SKM-1 treated with dmso at 0.1 percent for 144 hours (cell line): ENCODE measurements around the gene RABGAP1L.
"Not testable (repeated sequence)": the region's sequence is repeated elsewhere in the genome, so short reads cannot be mapped to it uniquely, and the experiment has no call there.

Experiments
- DNase-seq: peaks from one replicate; lab custom pipeline; 2025; ENCODE audit not compliant: unreplicated experiment; lab: John Stamatoyannopoulos, UW

RABGAP1L gene

DNA sequence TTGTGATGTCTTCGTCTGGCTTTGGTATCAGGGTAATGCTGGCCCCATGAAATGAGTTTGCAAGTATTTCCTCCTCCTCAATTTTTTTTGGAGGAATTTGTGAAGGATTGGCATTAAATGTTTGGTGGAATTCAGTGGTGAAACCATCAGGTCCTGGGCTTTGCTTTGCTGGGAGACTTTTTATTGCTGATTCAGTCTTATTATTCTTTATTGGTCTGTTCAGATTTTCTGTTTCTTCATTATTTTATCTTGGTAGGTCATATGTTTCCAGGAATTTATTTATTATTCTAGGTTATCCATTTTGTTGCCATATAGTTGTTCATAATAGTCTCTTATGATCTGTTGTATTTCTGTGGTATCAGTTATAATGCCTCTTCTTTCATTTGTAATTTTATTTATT, 126.7 kb downstream of the RABGAP1L start:
- DNase-seq = no peak

DNA sequence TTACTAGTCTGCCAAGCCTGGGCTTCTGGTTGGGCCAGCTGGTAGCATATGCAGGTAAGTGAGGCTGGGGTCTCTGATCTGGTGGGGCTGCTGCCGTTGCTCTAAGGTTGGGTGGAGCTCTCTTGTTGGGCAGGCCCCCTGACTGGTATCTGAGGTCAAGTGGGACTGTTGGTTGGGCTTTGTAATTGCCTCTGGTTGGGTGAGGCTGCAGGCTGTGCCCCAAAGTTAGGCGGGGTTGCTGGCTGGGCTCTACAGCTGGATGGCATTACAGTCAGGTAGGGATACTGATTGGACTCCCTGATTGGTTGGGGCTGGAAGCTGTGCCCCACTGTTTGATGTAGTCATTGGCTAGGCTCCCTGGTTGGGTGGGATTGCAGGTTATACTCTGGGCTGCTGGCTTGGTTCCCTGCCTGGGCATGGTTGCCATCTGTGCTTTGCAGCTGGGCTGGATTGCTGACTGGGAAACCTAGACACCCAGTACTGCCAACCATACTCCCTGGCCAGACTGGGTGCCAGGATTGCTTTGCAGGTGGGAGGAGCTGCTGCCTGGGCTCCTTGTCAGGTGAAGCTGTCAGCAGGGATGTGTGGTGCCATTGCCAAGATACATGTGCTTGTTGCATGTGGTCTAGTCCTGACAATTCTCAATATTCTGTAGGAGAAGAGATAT, 130.5 kb downstream of the RABGAP1L start:
- DNase-seq = no peak

GRCh38 chr1:174291059-174291458, 131.7 kb downstream of the RABGAP1L start:
- DNase-seq = no peak

- no peak for DNase-seq
Observed at GRCh38 chr1:174296309-174296708, 137.0 kb downstream of the RABGAP1L start.

DNA sequence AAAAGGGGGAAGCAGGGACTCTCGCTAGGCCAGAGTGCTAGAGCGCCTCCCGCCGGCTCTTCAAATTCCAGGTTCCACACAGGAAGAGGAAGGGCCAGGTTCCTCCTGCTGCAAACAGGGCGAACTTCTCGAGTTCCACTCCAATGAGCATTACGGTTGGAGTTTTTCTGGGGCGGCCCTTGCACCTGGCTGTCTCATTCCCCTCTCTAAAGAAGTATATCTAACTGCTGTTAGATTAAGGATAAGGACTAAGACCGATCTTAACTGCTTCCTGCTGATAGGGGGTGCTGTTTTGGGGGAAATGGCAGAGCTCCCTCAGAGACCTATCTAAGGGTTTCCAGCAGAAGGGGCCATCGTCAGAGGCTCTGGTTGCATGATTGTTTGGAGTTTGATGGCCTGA, 138.0 kb downstream of the RABGAP1L start:
- no peak for DNase-seq

DNA sequence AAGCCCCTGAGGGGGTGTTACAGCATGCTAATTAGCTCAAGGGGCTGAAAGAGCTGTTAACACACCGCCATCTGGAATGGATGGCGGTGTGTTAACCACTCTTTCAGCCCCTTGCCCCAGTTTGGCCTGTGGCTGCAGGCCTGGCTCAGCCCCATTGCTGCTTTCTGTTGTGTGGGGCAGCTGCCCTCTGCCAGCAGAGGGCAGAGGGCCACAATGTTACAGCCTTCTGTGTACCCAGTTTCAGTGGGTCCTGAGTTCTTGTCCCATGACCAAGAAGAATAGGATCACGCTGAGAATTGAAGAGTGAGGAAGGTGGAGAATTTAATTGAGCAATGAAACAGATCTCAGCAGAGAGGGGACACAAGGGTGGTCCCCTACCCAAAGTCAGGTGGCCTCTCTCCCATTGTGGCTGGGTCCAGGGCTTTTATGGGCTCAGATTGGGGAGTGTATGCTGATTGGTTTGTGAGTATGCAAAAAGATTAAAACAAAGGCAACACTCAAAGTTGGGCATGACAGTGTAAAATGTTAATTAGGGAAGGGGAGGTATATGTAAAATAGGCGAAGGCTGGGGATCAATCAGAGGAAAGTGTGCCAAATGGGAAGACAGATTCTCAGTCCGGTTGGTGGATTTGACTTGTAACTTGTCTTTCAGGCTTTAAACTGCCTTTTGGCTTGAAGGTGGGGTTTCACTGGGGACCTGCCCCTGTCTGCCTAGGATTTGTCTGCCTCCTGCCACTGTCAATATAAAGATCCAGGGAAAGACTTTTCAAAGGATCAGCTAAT, 142.2 kb downstream of the RABGAP1L start:
- DNase-seq = no peak

GRCh38 chr1:174308604-174309003, 149.3 kb downstream of the RABGAP1L start:
- no peak for DNase-seq

DNA sequence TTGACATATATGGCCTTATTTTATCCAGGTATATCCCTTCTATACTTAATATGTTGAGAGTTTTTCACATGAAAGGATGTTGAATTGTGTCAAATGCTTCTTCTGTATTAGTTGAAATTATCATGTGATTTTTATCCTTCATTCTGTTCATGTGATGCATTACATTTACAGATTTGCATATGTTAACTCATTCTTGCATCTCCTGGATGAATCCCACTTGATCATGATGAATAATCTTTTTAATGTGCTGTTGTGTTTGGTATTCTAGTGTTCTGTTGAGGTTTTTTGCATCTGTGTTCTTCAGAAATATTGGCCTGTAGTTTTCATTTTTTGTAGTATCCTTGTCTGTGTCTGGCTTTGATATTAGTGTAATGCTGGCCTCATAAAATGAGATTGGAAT, 150.2 kb downstream of the RABGAP1L start:
- DNase-seq = no peak

DNA sequence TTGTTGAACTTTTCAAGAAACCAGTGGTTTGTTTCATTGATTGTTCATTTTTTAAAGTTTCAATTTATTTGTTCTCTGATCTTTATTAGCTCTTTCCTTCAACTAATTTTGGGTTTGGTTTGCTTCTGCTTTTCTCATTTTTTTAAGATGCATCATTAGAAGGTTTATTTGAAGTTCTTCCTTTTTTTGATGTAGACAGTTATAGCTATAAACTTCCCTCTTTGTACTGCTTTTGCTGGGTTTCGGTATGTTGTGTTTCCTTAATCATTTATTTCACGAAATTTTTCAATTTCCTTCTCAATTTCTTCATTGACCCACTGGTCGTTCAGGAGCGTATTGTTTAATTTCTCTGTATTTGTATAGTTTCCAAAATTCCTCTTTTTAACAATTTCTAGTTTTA, 155.1 kb downstream of the RABGAP1L start:
- DNase-seq = no peak

GRCh38 chr1:174315239-174315638, 155.9 kb downstream of the RABGAP1L start:
- DNase-seq = no peak

- not testable (repeated sequence) for DNase-seq
Observed at GRCh38 chr1:174320897-174321296, 161.6 kb downstream of the RABGAP1L start.

- DNase-seq = no peak
Observed at GRCh38 chr1:174322202-174322862, 163.0 kb downstream of the RABGAP1L start.

GRCh38 chr1:174324493-174324892, 165.2 kb downstream of the RABGAP1L start:
- no peak for DNase-seq

DNA sequence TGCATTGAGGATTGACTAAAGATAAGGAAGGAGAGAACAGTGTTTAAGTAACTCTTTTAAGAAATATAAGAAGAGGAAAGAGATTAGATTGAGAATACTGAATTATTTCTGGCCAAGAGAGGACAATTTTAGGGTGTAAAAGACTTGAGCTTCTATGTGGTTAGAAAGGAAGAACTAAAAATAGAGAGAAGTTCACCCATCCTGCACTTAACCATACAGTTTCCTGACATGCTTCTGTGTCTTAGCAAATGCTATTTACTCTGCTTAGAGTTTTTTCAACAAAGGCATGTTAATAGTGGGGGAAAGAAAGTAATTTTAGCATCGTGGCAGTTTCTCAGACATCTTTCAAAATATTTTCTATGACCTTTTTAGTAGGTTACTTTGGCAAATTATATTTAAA, 165.6 kb downstream of the RABGAP1L start:
- DNase-seq = no peak

DNA sequence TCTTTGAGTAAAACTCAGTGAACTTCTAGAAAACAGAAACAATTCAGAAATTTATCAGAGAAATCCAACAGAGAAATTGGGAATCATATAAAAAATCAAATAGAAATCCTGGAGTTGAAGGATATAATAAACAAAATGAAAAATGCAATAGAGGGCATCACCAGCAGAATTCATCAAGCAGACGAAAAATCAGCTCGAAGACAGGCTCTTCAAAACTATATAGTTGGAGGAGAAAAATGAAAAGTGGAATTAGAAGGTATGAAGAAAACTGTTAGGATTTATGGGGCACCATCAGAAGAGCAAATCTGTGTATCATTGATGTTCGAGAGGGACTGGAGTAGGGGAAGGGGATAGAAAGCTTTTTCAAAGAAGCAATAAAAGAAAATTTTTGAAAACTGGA, 167.0 kb downstream of the RABGAP1L start:
- no peak for DNase-seq

GRCh38 chr1:174333437-174333836, 174.1 kb downstream of the RABGAP1L start:
- no peak for DNase-seq

- no peak for DNase-seq
Observed at GRCh38 chr1:174337000-174337681, 177.8 kb downstream of the RABGAP1L start.

GRCh38 chr1:174340404-174340803, 181.1 kb downstream of the RABGAP1L start:
- DNase-seq = not testable (repeated sequence)

DNA sequence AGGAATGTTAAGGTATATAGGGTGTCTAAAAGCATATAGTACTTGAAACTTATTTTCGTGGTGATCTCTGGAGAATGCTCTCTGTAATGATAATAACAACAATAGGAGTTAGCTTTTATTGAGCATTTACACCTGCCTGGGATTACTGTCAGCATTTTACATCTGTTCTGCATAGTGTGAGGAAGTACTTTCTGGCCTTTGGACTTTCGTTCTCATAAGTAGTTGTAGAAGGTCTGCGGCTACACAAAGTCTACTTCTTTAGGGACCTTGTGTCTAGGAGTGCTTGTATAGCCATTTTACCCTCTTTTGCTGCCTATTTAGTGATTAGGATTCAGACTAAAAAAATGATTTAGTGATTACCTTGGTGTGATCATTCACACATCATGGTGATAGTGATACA, 184.8 kb downstream of the RABGAP1L start:
- DNase-seq = no peak

GRCh38 chr1:174352117-174352516, 192.8 kb downstream of the RABGAP1L start:
- DNase-seq = no peak

DNA sequence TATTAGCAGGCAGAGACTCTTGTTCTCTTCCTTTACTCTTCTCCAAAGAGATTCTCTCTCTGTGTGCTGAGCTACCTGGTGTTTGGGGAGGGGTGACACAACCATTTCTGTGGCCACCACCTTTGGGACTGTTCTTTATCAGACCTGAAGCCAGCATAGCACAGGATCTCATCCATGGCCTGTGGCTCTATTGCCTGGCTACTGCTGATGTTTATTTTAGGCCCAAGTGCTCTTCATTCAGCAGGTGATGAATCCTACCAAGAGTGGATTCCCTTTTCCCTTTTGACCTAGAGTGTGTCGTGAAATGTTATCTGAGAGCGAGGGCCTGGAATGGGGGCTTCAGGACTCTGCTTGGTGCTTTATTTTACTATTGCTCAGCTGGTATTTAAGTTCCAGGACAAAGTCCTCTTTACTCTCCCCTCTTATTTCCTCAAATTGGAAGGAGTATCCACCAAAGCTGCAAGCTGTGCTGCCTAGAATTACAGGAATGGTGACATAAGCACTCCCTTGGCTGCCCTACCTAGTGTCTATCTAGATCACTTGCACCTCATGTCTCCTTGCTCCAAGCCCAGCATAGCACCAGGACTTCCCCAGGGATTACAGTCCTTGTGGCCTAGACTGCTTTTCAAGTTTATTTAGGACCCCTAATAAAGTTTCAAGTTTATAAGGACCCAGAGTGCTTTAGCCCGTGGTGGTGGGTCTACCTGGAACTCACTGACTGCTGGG, 193.7 kb downstream of the RABGAP1L start:
- no peak for DNase-seq
